Camera-type eye (tissue), 1 donor: ENCODE data around the gene BPTF. TPM values are rescaled to one million over a fixed set of nuclear protein-coding genes. Genes with fewer than 3 reads are reported as not detected.

ENCODE experiments used
- total RNA-seq: library from RNA; depleted of rRNA; stranded (reverse); fragments of >200 nt; gene quantifications from one replicate; pipeline ENCODE4 v1.2.3, GENCODE V29; 2014

The BPTF gene, protein sequence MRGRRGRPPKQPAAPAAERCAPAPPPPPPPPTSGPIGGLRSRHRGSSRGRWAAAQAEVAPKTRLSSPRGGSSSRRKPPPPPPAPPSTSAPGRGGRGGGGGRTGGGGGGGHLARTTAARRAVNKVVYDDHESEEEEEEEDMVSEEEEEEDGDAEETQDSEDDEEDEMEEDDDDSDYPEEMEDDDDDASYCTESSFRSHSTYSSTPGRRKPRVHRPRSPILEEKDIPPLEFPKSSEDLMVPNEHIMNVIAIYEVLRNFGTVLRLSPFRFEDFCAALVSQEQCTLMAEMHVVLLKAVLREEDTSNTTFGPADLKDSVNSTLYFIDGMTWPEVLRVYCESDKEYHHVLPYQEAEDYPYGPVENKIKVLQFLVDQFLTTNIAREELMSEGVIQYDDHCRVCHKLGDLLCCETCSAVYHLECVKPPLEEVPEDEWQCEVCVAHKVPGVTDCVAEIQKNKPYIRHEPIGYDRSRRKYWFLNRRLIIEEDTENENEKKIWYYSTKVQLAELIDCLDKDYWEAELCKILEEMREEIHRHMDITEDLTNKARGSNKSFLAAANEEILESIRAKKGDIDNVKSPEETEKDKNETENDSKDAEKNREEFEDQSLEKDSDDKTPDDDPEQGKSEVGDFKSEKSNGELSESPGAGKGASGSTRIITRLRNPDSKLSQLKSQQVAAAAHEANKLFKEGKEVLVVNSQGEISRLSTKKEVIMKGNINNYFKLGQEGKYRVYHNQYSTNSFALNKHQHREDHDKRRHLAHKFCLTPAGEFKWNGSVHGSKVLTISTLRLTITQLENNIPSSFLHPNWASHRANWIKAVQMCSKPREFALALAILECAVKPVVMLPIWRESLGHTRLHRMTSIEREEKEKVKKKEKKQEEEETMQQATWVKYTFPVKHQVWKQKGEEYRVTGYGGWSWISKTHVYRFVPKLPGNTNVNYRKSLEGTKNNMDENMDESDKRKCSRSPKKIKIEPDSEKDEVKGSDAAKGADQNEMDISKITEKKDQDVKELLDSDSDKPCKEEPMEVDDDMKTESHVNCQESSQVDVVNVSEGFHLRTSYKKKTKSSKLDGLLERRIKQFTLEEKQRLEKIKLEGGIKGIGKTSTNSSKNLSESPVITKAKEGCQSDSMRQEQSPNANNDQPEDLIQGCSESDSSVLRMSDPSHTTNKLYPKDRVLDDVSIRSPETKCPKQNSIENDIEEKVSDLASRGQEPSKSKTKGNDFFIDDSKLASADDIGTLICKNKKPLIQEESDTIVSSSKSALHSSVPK (N-terminal part only)
- 256 TPM for total RNA-seq

DNA sequence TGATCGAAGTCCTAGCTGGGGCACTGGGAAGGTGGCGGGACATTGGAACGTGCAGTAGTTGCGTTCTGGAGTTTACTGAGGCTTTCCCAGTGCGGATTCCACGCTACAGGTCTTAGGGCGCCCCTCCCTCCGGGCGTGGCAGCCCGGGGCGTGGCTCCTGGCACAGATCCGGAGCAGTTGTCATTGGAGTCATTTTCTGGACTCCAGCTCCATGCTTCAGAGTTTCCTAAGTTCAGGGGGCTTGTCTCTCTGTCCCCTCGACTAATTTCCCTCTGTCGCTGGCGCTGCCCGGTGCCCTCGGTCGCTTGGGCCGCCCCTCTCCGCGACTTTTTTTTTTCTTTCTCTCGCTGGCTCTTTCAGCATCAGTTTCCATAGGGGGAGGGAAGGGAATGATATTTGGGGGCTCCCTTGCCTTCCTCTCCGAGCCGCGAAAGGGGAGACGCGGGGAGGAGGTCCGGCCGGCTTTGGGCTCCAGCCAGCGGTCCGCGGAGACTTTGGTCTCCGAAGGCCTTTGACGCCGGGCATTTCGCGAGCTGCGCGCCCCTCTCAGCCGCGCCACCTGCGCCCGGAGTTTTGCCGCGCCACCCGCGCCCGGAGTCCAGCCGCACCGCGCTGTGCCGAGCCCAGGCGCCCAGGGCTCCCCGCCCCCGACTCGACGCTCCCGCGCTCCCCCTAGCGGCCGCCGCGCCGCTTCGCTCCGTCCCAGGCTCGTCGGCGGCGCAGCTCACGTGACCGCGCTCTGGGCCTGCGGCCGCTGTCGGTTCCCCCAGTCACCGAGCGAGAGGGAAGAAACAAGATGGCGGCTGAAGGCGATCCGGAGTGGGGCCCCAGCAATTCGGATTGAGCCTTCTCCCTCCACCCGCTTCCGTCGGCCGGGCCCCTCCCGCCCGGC is at the start of gene BPTF:
Gene BPTF (plus strand): TSS at position 769 of the 892 bp plus-strand sequence. CDS start 222 bp downstream, outside the sequence.

DNA sequence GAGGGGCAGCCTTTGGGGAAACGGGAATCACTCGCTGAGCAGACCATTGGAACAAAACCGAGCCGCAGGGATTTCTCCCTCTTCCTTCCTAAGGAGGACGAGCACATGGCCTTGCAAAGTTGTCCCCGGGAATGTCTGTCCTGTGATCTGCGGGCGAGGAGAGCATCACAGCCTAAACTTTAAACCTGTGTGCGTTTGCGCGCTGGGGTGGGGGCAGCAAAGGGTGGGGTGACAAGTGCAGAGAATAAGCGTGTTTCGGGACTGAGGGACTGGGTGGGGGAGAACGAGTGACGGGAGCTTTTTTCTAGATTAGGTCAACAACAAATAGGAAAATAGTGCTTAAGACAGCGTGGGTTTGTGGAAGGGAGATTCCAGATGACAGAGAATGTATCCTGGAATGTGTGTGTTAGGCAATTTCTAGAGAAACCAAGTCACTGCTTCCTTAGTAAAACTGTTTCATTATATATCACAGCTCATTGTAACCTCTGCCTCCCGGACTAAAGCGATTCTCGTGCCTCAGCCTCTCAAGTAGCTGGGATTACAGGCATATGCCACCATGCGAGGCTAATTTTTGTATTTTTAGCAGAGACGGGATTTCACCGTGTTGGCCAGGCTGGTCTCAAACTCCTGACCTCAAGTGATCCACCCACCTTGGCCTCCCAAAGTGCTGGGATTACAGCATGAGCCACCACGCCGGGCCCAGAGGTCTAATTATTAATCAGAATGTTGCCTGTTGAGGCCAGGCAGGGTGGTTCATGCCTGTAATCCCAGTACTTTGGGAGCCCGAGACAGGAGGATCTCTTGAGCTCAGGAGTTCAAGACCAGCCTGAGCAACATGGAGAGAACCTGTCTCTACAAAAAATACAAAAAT is 171.2 kb downstream of the BPTF start, which contains the start of gene C17orf58:
Gene C17orf58 (minus strand): TSS at position 169 of the 871 bp plus-strand sequence. CDS start 271 bp downstream, outside the sequence.

Other genes starting within 250 kb of the BPTF start
- 65.5 TPM for gene NOL11, start 107.6 kb upstream of the BPTF start, total RNA-seq
- 18.5 TPM for gene C17orf58, start 171.0 kb downstream of the BPTF start, total RNA-seq
- gene KPNA2, start 210.2 kb downstream of the BPTF start, total RNA-seq: 36.1 TPM